Measurements from ENCODE around the gene GLYAT.
"Not testable (repeated sequence)": the region's sequence is repeated elsewhere in the genome, so short reads cannot be mapped to it uniquely, and the experiment has no call there.

The GLYAT gene

DNA sequence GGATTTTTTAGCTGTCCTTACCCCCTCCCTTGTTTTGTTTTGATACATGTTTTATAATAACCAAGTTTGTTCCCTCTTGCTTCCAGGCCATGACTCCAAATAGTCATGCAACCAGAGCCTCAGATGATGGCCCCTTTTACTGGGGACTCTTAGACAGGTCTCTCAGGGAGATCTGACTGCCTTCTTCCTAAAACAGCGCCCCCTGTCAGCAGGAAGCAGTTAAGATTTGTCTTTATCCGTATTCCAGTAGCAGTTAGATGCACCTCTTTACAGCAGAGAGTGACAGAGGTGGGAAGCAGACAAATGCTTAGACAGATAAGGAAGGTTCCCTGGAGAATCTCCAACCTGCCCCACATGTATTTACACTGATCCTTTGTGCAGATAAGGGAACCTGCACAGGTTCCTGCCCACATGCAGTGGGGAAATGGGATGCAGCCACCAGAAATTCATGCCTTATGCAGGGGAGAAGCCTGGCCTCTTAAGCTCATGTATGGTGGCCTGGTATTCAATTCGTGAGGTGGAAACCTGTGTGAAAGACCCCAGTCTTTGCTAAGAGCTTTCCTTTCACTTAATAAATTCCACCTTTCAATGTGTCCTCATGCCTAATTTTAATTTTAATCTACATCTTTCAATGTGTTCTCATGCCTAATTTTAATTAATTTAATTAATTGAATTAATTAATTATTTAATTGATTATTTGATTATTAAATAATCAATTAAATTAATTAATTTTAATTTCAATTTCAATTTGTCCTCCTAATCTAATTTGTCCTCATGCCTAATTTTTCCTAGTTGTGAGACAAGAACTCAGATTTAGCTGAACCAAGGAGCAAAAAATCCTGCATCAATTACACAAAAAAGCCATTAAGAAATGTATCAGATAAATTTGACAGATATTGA lies 11.5 kb upstream of the GLYAT start:
- DNase-seq, result no peak

DNA sequence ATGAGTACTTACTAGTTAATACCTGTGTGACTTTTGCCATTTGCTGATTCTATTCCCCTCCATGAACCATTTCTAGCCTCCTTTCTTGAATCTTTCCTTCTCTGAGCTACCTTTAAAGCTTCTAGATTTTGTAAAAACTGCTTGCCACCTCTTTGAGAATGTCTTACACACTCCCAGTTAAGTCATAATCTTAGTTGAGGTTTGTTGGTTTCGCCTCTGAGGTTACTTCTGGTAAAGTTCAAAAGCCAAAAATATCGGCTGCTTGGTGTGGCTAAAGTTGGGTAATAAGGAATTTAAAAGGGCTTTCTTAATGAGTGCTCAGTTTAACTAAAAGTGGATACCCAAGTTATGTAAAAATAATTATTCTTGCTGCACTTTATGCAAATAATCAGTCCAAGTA lies 10.4 kb upstream of the GLYAT start:
- no peak for DNase-seq

DNA sequence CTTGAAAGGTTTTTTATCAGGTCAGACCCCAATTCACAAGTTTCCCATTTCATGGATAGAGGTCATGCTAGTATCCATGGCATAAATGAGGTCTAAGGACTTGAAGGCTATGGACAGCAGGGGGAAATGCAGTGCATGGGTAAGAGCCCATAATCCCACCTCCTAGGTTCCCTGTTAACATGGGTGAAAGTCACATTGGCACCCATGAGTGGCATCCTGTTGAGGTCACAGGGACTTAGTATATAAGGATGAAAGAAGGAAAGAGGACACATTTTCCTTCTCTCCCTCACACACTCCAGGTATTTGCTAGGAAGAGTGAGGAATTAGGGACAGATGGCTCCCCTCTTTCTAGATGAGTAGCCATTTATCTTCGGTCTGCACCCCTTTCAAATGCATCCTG lies 9.4 kb upstream of the GLYAT start:
- no peak for DNase-seq

DNA sequence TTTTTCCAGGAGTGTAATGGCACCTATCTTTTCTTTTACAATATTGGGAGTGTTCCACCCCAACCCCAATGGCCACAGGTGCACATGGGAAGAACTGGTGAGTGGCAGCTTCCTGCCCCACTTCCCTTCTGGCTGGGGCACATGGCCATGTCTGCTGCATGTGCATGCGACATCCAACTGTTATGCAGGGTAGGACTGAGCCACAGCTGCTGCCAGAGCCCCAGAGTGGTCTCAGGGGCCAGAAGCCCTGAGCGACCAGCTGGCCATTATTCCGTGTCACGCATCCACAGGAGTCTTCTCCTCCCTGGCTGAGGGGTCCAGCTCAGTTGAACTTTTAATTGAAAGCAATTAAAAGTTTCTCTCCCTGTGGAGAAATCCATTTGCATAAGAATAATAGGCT lies 8.7 kb upstream of the GLYAT start:
- no peak for DNase-seq

DNA sequence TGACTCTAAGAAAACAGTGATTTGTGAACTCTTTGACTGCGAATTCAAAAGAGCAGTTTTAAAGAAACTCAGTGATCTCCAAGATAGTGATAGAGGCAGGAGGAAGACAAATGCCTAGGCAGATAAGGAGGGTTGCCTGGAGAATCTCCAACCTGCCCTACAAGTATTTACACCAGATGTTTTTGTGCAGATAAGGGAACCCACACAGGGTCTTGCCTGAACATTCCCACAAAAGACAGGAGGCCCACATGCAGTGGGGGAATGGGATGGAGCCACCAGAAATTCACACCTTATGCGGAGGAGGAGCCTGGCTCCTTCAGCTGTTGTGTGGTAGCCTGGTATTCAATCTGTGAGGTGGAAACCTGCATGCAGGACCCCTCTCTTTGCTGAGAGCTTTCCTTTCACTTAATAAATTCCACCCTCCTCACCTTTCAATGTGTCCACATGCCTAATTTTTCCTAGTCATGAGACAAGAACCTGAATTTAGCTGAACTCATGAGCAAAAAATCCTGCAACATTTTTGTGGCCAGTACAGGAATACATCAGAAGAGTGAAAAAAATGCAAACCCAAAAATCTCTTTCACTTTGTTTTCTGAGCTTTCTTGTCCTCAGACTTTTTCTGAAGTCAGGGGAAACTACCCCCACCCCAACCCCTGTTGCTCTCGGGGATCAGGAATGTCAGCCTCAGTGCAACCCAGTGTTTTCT lies 8.1 kb upstream of the GLYAT start:
- DNase-seq, result no peak

DNA sequence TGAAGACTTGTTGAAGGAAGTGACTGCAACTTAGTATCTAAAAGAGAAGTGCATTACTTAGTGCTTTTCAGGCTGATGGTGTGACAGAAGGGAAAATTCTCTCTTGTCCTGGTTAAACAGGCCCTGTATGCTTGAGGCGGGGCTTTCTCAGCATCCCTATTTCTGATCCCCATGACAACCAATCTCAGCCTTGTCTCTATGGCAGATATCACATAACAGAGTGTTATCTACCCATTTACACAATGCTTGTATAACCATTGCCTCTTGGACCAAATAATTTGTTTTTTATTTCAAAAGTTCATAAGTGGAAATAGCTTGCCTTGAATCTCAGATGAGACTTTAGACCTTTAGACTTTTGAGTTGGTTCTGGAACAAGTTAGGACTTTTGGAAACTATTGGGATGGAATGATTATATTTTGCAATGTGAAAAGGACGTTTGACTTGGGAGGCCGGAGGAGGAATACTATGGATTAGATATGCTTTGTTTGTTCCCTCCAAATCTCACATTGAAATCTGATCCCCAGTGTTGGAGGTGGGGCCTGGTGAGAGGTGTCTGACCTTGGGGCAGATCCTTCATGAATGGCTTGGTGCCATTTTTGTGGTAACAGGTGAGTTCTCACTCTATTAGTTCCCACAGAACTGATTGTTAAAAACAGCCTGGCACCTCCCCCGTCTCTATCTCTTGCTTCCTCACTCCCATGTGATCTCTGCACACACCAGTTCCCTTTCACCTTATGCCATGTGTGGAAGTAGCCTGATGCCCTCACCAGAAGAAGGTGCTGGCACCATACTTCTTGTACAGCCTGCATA lies 3.1 kb upstream of the GLYAT start:
- DNase-seq, result no peak

DNA sequence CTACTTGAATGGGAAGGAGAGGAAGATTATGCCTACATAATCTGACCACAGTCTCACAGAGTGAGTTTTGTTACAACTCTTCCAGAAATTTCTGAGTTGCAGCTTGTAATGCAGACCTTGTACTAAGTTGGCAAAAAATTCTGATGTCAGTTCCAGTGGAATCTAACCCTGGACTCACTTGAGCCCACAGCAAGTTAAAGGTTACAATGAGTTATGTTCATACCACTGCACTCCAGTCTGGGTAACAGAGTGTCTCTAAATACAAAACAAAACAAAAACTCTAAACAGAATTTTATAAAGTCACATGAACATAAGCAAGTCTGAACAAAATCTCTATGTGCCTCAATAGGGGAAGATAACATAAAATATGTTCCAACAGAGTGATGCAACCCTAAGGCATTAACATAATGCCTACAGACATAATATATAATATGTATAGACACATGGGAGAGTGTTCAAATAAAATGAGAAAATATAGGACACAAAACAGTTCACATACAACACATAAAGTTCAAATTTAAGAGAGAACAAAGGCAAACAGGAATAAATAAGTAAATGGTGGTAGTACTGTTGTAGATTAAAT lies 1.1 kb downstream of the GLYAT start:
- DNase-seq, result no peak

DNA sequence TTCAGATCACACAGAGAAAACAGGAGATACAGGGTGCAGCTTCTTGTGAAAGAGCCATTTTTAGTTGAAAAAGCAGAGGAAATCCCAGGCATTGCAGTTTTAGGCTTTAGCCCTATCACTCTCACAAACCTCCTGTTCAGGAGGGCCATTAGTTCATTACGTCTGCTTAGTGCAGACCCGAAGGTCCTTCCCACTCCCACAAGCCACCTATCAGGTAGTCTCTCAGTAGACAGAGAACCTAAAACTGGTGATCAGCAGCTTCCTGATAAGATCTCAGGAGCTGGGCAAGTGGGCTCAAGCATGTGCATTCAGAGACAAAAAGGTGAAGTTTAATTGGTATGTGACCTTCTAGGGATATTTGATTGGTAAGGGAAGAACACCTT lies 4.3 kb downstream of the GLYAT start:
- DNase-seq, result no peak

DNA sequence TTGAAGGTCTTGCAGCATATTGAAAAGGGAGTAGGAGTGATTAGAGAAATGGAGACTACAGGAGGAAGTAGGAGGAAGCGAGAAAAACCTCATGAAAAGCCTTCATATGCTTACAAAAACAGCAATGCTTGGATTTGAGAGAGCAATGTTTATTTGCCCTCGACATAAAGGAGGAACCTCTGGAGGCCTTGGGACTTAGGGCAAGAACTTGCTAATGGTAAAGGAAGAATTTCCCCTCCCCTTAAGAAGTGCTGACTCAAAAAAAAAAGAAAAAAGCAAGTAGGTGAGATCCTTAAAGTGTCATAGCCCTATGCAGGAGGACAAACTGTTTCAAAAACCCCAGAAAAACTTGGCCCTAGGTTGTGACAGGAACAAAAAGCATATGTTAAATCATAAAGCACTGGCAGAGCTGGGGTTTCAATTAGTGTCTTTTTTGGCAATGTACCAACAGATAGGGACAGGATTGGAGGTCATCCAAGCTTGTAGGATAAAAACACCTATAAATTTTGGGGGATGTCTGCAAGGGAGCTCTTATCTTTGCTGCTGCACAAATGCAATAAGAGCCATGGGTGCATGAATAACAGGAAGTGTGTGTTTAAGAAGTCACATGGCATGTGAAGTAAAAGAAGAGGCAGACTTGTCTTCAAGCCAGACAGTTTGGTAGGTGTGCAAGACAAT lies 4.9 kb downstream of the GLYAT start:
- peak; percentile 33 to 50 (median 35) for DNase-seq

DNA sequence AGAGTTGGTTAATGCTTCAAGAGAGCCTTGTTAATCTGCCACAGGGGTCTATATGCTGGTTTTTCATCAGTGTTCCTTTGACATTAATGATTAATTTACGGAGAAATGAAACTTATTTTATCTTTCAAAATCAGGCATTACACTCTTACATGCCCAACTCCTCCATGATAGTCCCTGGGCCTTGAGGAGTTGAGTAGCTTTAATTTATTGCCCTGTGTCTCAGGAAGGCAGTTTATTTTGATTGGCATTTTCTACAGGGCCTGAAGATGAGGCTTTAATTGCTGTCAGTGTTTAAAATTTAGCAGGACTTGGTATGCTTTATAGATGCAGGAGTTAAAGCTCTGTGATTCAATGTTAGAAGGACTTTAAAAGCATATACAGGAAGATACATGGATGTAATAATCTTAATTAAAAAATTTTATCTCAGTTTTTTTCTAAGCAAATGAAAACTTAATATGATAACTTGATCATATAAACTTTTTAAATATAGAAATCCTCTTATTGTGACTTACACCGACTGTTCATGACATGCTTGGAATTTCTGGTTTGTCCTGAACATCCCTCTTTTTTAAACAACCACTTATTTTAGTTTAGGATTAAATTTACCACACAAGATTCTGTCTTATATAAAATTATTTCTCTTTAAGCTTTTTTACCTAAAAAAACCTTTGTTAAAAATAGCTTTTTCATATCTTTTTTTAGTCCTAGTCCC lies 12.2 kb downstream of the GLYAT start:
- no peak for DNase-seq

DNA sequence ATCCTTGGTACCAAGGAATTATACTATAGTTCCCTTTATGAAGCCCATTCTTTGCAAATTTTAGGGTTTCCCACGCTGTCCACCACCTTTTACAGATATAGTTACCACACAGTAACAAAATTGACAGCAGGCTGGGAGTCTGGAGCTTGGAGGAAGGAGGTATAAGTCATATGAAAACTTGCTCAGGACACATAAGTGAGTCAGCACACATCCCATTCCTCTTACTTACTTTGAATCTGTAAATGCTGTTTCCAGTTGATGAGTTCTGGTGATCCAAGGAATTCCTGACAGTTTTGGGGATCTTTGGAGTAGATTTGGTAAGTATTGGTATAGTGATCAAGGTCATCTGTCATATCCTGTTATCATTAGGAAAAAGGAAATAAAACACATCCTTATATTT lies 19.2 kb downstream of the GLYAT start:
- DNase-seq, result no peak

DNA sequence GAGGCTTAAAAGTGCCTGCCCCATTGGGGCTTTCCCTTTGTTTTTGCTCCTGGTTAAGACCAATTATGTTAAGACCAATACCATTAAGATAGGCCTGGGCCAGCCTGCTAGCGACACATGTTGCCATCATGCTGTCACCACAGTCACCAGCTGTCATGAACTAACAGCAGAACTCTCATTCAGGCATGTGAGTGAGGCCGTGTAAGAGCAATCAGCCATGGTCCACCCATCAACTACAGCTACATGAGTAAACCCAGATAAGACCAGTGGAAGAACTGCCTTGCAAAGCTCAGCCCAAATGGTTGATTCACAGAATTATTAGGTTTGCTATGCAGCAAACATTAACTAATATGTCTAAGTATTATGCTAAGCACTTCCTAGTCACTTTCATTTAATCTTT lies 19.9 kb downstream of the GLYAT start:
- DNase-seq, result no peak

DNA sequence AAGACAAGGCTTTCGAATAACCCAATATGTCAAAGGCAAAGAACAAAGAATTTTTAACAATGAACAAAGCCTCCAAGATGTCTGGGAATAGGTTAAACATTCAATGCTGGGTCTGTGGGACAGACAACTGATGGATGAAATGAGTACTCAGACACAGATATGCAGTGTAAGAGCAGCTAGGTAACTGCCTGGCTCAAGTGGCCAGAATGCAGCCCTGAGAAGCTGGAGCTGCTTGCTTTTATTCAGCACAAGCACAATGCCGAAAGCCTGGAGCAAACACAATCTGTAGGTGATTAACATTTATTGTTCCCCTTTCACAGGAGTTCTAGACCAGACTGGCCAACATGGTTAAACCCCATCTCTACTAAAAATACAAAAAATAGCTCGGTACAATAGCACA lies 24.0 kb downstream of the GLYAT start:
- no peak for DNase-seq

DNA sequence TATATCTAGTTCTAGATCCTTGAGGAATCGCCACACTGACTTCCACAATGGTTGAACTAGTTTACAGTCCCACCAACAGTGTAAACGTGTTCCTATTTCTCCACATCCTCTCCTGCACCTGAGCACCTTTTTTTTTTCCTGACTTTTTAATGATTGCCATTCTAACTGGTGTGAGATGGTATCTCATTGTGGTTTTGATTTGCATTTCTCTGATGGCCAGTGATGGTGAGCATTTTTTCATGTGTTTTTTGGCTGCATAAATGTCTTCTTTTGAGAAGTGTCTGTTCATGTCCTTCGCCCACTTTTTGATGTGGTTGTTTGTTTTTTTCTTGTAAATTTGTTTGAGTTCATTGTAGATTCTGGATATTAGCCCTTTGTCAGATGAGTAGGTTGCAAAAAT lies 34.9 kb downstream of the GLYAT start:
- not testable (repeated sequence) for DNase-seq

DNA sequence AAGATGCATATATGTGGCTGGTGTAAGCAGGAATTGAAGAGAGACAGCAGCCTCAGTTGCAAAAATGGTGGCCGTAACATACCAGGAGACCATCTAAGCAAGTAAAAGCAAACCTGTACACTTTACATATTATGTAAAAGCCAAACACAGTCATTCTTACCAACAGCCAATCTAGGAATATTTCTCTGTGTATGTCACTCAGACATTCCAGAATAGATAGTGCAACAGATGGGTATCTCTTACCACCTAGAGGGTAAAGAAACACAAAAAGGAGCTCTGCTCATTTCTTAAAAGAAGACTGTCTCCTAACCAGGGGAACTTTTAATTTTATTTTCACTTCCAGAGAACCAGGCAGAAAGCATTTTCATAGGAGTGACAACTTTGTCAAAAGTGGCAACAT lies 38.7 kb downstream of the GLYAT start:
- no peak for DNase-seq

DNA sequence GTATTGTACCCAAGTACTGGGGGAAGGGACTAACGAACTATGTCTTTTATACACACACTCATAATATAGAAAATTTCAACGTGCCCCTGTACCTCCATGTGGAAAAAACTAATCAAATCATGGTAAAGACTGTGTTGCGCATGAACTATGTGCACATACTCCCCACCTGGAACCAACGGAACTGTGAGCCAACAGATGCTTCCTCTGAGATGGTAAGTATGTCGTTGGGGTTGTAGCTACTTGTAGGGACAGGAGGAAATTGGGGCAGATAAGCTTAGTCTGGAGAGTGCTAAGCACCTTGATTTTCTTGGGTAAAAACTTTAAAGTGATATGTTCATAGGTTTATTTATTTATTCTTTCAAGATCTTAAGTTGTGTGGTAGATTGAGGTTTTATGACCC lies 40.1 kb downstream of the GLYAT start:
- no peak for DNase-seq

DNA sequence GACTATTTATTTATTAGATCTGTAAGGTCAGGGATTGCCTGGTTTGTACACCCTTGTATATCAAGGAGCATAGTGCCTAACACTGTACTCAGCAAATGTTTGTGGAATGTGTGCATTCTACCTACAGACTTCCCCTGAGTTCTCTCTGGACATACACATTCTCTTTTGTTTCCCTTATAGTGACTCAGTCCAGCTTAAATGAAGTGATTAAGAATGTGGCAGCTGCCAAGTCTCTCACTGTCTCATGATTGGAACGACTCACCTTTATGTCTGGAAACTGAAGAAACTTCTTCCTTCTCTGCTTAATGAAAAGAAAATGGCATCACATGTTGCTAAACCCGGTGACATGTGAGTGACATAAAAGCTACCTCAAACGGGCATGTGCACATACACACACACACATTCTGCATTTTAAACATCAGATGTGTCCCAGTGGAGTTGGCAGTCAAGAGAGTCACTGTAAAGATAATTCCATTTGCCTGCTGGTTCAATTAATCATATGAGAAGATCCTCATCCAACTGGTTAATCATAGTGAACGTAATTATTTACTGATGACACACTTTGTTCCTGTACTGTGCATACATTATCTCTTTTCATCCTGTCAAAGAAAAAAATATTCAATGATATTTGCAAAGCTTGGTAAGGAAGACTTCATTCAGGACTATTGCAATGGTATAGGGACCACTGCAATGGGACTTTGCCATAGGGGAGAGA lies 42.8 kb downstream of the GLYAT start:
- peak; percentile 34 to 70 (median 55) for DNase-seq

DNA sequence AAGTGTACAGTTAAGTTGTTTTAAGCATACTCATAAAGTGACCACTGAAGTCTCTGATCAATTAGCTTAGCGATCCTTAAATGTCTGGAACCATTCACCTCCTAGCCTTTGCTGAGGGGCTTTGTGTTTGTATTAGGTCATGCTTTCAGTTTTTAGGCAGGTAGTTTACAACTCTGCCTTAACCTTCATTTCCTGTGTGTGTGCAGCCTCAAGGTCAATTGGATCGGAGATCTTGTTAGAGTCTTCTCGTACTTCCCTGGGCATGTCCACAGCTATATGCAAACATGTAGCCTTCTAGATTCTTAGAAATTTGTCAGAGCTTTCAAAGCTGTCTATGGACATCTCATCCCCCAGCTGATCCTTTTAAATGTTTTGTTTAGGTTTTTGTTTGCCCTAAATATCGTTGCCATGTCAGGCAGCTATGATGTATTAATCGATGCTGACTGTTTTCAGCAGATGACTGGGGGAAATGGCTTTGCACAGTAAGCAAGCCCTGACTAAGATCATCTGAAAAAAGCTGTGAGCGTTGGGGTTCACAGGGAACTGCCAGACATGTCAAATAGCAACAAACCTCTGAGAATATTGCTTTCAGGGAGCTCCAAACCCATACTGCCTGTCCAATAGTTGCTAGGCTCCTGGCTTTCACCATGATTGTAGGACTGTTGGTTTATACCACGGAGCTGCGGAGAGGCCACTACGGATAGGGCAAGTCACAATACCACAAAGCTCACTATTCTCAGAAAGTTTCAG lies 45.6 kb downstream of the GLYAT start:
- no peak for DNase-seq

DNA sequence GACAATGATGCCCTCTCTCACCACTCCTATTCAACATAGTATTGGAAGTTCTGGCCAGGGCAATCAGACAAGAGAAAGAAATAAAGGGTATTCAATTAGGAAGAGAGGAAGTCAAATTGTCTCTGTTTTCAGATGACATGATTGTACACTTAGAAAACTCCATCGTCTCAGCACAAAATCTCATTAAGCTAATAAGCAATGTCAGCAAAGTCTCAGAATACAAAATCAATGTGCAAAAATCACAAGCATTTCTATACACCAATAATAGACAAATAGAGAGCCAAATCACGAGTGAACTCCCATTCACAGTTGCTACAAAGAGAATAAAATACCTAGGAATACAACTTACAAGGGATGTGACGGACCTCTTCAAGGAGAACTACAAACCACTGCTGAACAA lies 49.1 kb downstream of the GLYAT start:
- not testable (repeated sequence) for DNase-seq

DNA sequence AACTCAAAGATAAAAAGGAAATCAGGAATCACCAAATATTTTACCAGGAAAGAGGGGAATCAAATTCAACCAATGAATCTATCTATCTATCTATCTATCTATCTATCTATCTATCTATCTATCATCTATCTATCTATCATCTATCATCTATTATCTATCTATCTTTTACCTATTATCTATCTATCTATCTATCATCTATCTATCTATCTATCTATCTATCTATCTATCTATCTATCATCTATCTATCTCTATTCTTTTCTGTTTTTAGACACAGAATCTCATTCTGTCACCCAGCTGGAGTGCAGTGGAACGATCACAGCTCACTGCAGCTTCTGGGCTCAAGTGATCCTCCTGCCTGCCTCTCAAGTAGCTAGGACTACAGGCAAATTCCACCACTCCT lies 54.2 kb downstream of the GLYAT start:
- DNase-seq, result not testable (repeated sequence)
